SIG-M5 treated with dmso at 0.1 percent for 504 hours (cell line): ENCODE data around the gene SEL1L2.

Source experiments
- DNase-seq: peaks from one replicate; lab custom pipeline; 2025; ENCODE audit not compliant: unreplicated experiment; lab: John Stamatoyannopoulos, UW

The SEL1L2 gene

GRCh38 chr20:13870170-13870748, 120.2 kb downstream of the SEL1L2 start:
- peak; percentile 61 for DNase-seq

GRCh38 chr20:13868331-13868730, 122.1 kb downstream of the SEL1L2 start:
- peak; percentile 95 for DNase-seq

GRCh38 chr20:13865791-13866351, 124.5 kb downstream of the SEL1L2 start:
- DNase-seq: peak; percentile 77

GRCh38 chr20:13865156-13865555, 125.3 kb downstream of the SEL1L2 start:
- DNase-seq: no peak

DNA sequence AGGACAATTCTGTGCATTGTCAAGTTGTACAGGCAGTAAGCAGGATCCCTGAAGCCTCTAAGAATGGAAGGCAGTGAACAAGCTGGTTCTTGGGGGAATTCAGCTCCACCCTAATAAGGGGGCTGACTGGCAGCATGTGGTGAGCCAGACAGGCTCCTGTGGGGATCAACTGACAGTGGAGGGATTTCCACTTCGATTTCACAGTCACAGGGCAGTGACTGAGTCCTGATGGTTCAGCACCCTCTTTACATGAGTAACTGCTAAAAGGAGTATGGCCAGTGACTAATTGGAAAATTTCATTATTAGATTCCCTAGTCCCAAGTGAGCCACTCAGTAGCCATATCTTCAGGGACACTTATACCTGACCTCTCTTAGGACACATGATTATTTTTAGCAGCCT, 127.2 kb downstream of the SEL1L2 start:
- DNase-seq: no peak

GRCh38 chr20:13862245-13862644, 128.2 kb downstream of the SEL1L2 start:
- DNase-seq: peak; percentile 65

- DNase-seq: no peak
These were observed 131.5 kb downstream of the SEL1L2 start for GRCh38 chr20:13858871-13859270.

- peak; percentile 19 for DNase-seq
These were observed 132.0 kb downstream of the SEL1L2 start for GRCh38 chr20:13858439-13858838.

DNA sequence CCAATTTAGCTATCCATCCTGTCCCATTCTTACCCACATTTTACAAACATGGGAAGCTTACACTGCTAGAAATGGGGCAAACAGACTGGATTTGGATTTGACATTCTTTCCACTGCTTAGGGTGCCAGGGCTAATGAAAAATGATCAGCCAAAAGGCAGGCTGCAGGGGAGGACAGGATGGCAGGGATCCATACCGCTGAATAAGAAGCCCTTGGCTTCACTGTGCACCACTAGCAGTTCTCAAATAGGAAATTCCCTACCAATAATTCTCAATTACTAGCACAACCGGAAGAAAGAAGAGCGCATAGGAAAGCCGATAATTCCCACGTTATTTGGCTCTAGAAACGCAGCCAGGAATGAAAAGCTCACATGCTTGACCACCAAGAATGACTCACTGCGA, 132.5 kb downstream of the SEL1L2 start:
- no peak for DNase-seq

GRCh38 chr20:13857304-13857703, 133.1 kb downstream of the SEL1L2 start:
- DNase-seq: no peak

- DNase-seq: no peak
These were observed 134.1 kb downstream of the SEL1L2 start for GRCh38 chr20:13856354-13856753.

GRCh38 chr20:13855613-13856012, 134.8 kb downstream of the SEL1L2 start:
- no peak for DNase-seq

GRCh38 chr20:13852306-13852705, 138.1 kb downstream of the SEL1L2 start:
- no peak for DNase-seq

- no peak for DNase-seq
These were observed 139.1 kb downstream of the SEL1L2 start for GRCh38 chr20:13851279-13851678.

GRCh38 chr20:13844296-13844695, 146.1 kb downstream of the SEL1L2 start:
- no peak for DNase-seq

DNA sequence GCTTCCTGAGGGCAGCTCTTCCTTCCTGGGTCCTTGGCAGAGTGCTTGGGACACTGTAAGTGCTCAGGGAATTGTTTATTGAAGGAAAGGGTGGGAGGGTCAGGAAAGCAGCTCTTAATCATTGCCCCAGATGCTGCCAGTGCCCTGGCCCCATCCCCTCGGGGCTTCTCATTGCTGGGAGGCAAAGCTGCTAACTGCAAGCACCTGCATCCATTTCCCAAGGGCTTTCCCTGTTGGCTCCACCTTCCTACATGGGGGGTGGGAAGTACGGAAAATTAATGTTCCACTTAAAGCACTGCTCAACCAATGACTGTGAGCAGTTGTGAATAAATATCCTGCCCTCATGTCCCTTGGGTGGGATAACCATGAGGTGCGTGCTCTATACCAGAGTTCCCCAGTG, 149.2 kb downstream of the SEL1L2 start:
- DNase-seq: no peak

DNA sequence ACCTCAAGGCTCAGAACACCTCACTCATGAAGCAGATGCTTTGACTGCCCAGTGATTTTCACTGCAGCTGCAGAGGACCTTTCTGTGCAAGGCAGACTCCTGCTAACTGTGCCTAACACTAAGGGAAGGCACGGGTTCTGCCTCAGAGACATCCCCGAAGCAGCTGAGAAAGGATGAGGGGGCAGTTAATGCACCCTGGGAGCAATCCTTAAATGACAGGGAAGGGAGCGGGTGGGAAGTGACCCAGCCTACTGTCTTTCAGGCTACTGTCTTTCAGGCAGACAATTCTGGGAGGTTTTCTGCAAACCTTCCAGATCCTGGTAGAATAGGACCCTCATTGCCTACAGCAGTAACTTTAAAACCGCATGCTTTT, 150.3 kb downstream of the SEL1L2 start:
- DNase-seq: no peak

DNA sequence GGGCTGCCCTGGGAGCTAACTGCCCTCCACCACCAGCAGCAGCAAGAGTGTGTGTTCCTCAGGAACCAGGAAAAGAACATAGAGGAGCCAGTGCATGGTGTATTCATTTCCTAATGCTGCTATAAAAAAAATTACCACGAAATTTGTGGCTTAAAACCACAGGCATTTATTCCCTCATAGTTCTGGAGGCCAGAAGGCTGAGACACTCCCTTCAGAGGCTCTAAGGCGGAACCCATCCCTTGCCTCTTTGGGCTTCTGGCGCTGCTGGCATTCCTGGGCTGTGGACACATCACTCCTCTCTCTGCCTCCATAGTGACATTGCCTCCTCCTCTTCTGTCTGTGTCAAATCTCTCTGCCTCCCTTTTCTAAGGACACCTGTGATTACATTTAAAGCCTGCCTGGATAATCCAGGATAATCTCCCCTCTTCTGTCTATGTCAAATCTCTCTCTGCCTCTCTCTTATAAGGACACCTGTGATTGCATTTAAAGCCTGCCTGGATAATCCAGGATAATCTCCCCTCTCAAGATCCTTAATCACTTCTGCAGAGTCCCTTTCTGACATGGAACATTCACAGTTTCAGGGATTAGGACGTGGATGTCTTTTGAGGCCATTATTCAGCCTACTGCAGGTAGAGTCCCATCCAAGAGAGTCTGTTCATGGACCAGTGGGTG, 150.9 kb downstream of the SEL1L2 start:
- no peak for DNase-seq

DNA sequence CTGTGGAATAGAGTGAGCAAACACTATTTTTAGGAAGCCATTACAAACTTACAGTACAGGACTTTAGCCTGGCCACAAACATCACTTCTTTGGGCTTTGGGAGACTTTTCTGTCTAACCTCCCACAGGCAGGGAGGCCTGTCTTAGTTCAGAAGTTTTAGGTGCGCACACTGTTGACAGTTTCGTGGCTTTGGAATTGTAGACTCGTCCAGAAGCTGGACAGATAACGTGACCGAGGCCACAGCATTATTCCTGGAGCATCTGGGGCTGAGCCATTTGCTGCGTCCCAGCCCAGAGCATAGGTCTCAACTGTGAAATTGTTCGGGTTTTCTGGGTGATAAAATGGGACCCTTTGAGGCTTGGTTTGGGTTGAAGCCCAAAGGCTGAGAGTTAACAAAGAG, 151.8 kb downstream of the SEL1L2 start:
- DNase-seq: no peak

- no peak for DNase-seq
These were observed 158.9 kb downstream of the SEL1L2 start for GRCh38 chr20:13831476-13831875.

GRCh38 chr20:13825465-13825864, 164.9 kb downstream of the SEL1L2 start:
- DNase-seq: no peak

DNA sequence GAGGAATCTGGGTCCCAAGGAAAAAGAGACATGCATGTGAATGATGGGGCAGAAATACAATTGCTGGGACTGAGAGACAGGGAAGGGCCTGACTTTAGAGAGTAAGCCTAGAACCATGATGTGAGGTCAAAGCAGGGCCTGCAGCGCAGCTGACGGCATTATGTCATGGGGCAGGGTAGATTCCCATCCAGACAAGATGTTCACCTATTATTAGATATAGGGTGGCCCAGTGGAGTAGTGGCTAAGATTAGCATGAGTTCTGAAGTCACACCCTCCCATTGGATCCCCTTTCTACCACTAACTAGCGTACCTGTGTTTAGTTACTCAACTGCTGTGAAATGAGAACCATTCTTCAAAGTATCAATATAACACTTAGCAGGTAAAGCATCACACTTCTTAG, 166.0 kb downstream of the SEL1L2 start:
- no peak for DNase-seq

GRCh38 chr20:13822459-13822858, 168.0 kb downstream of the SEL1L2 start:
- DNase-seq: no peak
